GM19099 (cell line): ENCODE measurements around the gene EARS2.

ENCODE experiments used
- POLR2A ChIP-seq: IDR thresholded peaks from 3 replicates; pipeline ENCODE4 v1.6.1; 2011; ENCODE audit warnings: low read depth; ENCODE audit not compliant: insufficient read length; ENCODE audit errors: extremely low read depth

EARS2 gene

DNA sequence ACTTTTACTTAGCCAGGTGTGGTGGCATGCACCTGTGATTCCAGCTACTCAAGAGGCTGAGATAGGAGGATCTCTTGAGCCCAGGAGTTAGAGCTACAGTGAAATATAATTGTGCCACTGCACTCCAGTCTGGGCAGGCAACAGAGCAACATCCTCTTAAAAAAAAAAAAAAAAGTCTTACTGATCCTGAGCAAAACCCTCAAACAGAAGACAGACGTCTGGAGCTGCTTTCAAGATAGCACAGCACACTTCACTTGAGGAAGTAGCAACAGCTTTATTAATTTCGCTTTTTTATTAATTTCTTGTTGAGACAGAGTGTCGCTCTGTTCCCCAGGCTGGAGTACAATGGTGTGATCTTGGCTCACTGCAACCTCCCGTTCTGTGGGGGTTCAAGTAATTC, 36.6 kb downstream of the EARS2 start:
- TF ChIP-seq POLR2A = no peak

DNA sequence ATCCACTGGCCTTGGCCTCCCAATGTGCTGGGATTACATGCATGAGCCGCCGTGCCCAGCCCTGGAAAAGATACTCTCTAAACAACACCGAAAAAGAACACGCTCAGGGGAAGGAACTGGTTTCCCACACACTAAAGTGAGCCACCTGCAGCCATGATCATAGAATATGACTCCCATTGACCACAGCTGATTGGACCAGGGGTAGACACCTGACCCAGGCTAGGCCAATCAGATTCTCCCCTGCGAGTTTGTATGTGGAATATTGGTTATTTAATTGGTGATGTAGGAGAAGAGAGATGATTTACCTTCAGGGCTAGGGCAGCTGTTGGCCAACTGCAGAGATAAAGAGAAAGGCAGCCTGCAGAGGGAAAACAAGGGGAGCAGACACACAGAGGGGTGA, 37.9 kb downstream of the EARS2 start:
- TF ChIP-seq POLR2A = no peak

GRCh38 chr16:23518435-23518891, 38.7 kb downstream of the EARS2 start:
- TF ChIP-seq POLR2A = no peak

DNA sequence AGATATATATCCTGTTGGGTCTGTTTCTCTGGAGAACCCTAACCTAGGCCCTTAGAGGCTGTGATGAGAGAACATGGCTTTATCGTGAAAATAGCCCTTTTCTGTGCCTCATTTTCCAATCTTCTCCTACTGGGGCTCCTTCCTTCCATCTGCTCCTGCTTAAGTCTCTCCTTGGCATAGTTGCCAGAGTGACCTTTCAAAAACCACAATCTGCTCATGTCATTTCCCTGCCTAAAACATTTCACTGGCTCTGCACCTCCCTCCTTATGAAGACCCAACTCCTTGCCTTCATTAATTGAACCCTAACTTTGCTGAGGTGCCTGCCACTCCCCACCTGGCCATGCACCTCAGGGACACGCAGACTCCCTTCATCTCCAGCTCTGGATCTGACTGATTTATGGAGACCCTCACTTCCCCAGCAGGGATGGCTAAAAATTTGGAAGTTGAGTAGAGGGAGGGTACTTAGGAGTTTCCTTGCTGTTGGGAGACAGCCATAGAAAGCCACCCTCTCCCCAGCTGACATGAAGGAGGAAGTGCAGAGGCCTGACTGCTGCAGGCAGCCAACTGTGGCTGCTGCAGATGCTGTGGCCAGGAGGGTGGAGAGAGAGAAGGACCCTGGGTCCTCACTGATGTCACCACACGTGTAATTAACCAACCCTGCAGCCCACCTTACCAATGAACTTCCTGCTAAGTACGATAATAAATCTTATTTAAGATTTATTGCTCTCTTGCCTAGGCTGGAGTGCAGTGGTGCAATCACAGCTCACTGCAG, 40.6 kb downstream of the EARS2 start:
- no peak for TF ChIP-seq POLR2A

DNA sequence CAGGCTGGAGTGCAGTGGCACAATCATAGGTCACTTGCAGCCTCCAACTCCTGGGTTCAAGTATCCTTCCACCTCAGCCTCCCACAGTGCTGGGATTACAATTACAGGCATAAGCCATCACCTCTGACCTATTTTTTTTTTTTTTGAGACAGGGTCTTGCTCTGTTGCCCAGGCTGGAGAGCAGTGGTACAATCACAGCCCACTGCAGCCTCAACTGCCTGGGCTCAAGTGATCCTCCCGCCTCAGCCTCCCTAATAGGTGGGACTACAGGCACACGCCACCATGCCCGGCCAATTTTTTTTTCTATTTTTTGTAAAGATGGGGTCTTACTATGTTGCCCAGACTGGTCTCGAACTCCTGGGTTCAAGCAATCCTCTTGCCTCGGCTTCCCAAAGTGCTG, 41.3 kb downstream of the EARS2 start:
- TF ChIP-seq POLR2A = no peak

- no peak for TF ChIP-seq POLR2A
Measured at GRCh38 chr16:23514381-23515152, 42.6 kb downstream of the EARS2 start.

GRCh38 chr16:23512168-23512695, 44.9 kb downstream of the EARS2 start:
- TF ChIP-seq POLR2A = no peak

DNA sequence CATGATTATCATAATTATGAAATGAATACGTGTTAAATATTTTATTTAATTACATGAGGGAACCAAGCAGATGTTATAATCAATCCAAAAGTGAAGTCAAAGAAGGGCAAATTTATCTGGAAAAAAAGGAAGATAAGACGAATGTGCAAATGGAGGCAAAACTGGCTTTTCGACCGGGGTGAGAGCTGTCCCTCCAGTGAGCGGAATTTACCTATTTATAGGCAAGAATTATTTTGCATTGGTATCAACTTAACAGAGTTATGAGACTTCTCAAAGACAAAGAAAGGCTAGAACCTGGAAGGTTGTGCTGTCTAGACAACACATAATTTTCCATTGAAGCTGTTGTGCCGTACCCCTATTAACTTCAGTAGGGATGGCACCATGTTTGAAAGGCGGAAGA, 45.4 kb downstream of the EARS2 start:
- TF ChIP-seq POLR2A = no peak

DNA sequence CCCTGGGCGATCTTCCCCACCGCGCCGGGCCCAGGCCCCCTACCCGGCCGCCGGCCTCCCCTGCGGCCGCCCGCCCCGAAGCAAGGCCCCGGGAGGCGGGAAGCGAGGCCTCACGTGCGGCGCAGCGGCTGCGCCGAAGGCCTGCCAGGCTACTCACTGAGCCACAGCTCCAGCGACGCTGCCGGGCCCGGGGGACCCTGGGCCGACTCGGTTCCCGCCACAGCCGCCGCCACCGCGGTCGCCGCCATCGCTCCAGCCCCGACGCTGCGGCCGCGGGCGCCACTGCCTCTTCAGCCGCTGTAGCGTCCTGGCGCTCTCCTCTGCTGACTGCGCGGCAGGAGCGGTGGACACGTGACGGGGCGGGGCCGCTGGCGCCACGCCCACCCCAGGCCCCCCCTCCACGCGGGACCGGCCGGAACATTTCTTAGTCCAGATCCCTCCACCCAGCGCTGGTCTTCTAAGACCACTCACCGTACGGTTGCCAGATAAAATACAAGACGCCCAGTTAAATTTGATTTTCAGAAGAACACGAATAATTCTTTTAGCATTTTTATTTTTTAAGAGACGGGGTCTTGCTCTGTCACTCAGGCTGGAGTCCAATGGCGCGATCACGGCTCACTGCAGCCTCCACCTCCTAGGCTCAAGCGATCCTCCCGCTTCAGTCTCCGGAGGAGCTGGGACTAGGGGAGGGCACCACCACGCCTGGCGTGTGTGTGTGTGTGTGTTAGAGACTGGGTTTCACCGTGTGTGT, 46.8 kb downstream of the EARS2 start, which contains the start of gene GGA2:
Gene GGA2, minus strand, starts transcription at position 331 of the 751 bp plus-strand sequence. Its CDS starts 83 bp downstream, at position 248.
- peak; percentile 92 for TF ChIP-seq POLR2A

DNA sequence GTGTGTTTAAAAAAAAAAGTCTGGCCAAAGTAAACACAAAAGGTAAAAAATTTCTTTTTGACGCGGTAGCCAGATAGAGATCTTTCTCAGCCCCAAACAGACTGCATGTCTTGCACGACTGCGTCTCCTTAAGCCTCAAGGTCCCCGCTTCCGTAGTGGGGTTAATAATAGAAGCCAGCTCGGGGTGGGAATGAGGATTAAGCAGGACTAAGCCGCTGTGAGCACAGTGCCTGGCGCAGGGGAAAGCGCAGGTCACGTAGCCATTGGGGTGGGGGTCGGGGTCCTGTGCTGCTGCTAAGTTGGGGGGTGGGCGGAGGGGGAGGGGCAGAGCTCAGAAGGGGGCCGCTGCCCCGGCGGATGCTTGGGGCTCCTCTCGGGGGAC, 47.4 kb downstream of the EARS2 start:
- no peak for TF ChIP-seq POLR2A

- TF ChIP-seq POLR2A = no peak
Measured at GRCh38 chr16:23509441-23509754, 47.8 kb downstream of the EARS2 start.

DNA sequence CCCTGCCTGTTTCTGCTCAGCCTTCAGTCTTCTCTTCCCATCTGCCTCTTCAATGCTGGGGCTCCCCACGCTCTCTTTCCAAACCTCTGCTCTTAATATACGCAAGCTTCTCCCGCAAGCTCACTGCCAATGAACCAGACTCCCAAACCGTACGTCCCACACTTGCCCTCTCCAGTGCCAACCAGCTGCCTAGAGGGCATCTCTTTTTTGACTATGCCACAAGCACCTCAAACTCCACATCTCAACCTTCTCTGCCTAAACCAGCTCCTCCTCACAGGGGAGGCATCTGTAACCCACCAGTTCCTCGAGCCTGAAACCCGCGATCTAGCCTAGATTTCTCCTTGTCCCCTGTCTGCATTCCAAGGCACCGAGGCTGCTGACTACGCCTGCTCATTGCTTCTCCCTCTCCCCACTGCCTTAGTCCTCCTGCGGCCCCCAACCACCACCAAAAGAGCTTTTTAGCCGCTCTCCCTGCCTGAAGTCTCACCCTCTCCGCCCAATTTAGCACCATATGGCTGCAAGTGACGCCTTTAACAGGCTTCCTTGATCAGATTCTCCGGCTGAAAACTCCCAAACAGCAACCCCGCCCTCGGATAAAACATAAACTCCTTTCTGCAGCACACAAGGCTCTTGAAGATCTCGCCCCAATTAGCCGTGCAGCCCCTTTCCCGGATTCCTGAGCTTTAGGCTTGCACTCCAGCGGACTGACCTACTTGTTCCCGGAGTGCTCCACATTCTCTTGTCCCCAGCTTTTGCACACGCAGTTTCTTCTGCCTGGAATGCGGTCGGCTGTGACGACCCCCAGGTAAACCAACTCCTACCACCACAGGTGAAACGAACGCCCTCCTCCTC, 48.3 kb downstream of the EARS2 start:
- TF ChIP-seq POLR2A = no peak

GRCh38 chr16:23506606-23506994, 50.5 kb downstream of the EARS2 start:
- TF ChIP-seq POLR2A = no peak

DNA sequence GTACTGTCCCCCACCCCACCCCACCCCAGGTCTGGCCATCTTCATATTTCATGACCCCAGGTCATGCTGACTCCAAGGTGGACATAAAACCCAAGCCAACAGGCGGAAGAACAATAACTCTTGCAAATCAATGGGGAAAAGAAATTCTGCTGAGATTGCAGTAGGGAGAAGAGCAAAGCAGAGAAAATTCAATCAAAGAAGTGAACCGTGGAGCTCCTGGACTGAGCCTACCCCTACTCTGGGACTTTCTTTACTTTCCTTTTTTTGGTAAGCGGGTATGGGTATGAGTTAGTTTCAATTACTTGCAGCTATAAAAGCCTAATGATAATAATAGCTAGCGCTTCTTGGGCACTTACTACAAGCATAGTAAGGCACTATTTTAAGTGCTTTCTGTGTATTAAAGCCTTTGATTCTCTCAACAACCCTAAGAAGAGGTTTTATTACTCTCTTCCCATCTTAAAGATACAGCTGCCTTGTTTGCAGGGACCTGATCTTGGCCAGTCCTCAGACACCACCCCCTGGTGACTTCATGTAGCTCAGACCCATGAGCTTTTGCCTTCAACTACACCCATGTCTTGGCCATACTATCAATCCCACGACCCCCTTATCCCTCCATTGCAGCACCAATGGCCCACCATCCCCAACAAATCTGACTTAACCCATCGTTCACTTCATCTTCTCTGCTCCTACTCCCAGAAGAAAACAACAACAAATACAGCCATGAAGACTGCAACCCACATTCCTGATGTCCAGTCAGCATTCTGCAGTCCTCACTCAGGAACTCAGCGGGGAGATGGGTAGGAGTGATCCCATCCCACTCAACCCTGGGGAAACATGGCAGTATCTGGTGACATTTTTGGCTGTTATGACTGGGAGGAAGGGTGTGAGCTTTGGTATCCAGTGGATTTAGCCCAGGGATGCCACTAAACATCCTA, 51.2 kb downstream of the EARS2 start:
- no peak for TF ChIP-seq POLR2A

DNA sequence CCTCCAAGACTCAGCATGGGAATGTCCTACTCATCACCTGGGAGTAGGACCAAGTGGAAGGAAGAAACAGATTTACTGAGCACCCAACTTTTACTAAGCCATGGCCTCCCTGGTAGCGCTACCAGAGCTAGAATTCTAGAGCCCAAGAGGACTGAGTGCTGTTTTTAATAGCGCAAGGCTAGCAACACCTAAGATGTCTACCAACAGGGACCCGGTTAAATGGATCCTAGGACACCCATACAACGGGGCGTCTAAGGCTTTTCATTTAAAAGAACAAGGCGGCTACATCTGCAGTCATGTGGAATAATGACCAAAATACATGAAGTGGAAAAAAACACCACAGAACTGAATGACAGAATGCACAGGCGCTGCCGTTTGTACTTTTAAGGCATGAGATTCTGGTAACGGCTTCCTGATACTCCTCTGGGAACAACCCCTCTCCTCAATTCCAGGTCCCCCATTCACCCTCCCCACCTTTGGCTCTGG, 51.9 kb downstream of the EARS2 start:
- TF ChIP-seq POLR2A = no peak
